Forelimb muscle (tissue), 1 donor: ENCODE results near the gene GHITM. TPM values are rescaled to one million over a fixed set of nuclear protein-coding genes. Genes with fewer than 3 reads are reported as not detected.
"Not testable (repeated sequence)": the region's sequence is repeated elsewhere in the genome, so short reads cannot be mapped to it uniquely, and the experiment has no call there.

Experiments used
- DNase-seq: peaks from one replicate; pipeline ENCODE4 v3.0.0-alpha.2; 2013; ENCODE audit warnings: low read depth
- polyA plus RNA-seq: library from polyadenylated mRNA; unstranded; fragments of 120-200 nt; gene quantifications from one replicate; pipeline ENCODE4 v1.2.1, GENCODE V29; 2013; ENCODE audit not compliant: insufficient read length

The GHITM gene, protein sequence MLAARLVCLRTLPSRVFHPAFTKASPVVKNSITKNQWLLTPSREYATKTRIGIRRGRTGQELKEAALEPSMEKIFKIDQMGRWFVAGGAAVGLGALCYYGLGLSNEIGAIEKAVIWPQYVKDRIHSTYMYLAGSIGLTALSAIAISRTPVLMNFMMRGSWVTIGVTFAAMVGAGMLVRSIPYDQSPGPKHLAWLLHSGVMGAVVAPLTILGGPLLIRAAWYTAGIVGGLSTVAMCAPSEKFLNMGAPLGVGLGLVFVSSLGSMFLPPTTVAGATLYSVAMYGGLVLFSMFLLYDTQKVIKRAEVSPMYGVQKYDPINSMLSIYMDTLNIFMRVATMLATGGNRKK
- 114 TPM for polyA plus RNA-seq

DNA sequence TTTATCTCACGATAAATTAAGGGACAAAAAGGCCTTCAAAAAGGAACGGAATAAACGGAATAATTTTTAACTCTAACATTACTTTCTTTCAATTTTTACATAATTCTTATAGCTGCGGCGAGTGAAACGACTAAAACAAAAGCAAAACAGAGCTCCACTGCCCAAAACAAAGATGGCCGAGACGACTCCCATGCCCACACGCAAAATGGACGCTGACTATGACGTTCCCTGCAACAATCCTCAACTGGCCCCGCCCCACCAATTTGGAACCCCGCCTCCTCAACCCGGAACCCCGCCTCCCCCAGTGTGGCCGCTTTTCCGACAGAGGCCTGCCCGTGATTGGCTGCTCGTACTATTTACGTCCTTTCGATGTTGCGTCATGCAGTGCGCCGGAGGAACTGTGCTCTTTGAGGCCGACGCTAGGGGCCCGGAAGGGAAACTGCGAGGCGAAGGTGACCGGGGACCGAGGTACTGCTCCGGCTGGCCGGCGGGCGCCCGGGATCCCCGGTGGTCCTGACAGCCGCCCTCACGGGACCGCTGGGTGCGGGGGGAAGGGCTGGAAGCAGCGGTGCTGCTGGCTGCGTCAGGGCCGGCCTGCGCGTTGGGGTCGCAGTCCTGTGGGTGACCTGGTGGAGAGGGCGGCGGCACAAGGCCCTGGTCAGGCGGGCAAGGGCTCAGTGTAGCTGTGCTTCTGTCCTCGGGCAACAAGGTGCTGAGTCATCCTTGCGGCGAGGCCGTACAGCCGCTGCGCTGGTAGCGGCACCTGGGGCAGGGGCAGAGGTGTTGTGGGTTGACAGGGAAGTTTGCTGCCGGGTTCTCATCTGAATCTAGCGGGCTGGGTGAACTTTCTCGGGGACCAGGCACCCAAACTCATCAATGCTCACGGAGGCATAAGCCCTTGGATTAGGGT lies at the start of gene GHITM:
TSS of gene GHITM (plus strand) at position 384 of the 910 bp plus-strand sequence. CDS start 1,992 bp downstream, outside the sequence.
- peak; percentile 93 for DNase-seq

- DNase-seq = no peak
These were observed 43.4 kb upstream of the GHITM start for GRCh38 chr10:84095811-84096497.

GRCh38 chr10:84097787-84098353 lies 41.4 kb upstream of the GHITM start:
- no peak for DNase-seq

DNA sequence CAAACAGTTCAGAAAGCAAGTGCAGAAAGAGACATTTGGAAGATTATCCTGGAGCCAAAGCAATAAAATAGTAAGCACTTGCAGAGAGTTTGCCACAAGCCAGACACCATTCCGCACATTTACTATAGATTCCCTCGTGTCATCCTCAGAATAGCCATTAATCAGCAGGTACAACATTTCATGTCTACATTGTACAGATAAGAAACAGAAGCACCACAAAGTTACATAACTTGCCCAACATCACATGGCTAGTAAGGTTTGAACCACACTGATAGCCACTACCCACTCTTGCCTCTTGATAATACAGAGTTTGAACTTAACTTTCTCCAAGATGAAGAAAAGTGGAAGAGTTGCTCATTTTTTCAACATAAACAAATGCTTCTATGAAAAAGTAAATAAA lies 40.6 kb upstream of the GHITM start:
- DNase-seq = no peak

DNA sequence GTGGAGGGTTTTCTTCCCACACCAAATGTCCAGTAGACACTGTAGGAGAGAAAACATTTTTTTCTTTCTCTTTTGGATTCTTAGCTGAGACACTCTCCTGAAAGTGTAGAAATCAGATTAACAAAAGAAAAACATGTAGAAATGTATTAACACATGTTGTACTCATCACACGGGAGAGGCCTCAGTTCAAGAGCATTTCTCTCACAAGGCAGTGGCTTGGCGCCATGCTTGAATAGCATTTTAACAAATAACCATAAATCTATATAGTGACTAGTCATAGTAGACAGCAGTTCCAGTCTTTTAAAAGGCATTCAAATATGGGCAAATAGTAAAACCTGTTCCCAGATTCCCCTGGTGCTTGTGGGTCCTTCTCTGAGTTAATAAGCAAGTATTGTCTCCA lies 38.3 kb upstream of the GHITM start:
- no peak for DNase-seq

GRCh38 chr10:84108797-84109196 lies 30.5 kb upstream of the GHITM start:
- no peak for DNase-seq

DNA sequence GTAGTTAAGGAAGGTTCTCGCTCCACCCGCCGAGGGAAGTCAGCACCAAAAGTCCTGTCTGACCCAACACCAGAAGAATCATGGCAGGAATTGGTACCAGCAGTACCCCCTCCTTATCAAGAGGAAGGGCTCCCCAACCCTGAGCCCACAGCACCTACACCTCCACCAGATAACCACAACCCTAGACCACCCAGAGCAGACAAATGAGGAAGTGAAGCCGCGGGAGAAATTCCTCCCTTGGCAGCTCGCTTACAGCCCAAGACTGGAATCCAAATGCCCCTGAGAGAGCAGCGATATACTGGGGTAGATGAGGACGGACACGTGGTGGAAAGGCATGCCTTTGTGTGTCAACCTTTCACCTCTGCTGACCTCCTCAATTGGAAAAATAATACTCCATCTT lies 29.5 kb upstream of the GHITM start:
- not testable (repeated sequence) for DNase-seq

DNA sequence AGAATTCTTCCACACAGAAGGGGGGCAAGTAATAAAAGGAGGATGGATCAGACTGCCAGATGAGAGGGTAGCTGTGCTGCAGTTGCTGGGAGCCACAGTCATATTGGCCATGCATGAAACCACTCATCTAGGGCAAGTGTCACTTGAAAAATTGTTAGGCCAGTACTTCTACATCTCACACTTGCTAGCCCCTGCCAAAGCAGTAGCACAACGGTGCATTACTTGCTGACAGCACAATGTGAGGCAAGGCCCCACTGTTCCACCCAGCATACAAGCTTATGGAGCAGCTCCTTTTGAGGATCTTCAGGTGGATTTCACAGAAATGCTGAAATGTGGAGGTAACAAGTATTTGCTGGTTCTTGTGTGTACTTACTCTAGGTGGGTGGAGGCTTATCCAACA lies 25.8 kb upstream of the GHITM start:
- DNase-seq = not testable (repeated sequence)

DNA sequence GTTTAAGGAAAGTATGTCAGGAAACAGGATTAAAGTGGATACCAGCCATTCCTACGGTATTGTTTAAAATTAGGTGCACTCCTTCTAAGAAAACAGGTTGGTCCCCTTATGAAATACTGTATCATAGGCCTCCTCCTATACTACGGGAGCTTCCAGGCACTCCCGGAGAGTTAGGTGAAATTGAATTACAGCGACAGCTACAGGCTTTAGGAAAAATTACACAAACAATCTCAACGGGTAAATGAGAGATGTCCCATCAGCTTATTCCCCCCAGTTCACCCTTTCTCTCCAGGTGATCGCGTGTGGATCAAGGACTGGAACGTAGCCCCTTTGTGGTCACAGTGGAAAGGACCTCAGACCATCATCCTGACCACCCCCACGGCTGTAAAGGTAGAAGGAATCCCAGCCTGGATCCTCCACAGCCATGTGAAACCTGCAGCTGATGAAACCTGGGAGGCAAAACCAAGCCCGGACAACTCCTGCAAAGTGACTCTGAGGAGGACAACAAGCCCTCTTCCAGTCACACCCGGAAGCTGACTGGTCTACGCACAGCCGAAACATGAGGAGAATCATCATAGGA lies 25.1 kb upstream of the GHITM start:
- DNase-seq = no peak

DNA sequence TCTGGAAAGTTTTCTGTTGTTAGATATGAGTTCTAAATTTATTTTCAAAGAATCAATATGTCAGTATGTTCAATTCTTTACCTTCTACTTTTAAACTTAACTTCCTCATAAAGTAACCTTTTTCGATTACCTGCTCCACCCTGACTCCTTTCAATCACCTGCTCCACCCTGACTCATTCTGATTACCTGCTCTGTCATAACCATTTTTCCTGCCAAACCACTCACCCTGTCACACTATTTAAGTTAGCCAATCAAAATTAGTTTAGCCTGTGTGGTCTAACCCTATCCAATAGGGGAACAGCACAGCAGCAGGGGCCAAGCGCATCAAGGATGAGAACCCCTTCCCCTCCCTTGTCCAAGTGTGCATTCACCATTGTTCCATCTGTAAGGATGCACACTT lies 22.1 kb upstream of the GHITM start:
- not testable (repeated sequence) for DNase-seq

GRCh38 chr10:84117686-84118394 lies 21.5 kb upstream of the GHITM start:
- no peak for DNase-seq

GRCh38 chr10:84118395-84119006 lies 20.8 kb upstream of the GHITM start:
- no peak for DNase-seq

GRCh38 chr10:84123362-84123761 lies 15.9 kb upstream of the GHITM start:
- no peak for DNase-seq

- not testable (repeated sequence) for DNase-seq
These were observed 13.2 kb upstream of the GHITM start for GRCh38 chr10:84125910-84126784.

DNA sequence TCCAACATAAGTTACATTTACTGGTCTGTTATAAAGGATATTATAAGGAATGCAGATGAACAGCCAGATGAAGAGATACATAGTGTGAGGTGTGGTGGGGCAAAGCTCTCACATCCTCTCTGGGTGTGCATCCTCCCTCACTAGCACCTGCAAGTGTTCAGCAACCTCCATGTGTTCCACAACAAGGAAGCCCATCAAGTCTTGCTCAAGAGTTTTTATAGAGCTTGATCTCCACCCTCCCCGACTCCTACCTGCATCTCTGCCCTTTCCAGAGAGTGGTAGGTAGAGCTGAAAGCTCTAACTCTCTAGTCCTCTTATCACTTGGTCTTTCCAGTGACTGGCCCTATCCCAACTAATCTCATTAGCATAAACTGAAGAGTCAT lies 12.5 kb upstream of the GHITM start:
- no peak for DNase-seq

DNA sequence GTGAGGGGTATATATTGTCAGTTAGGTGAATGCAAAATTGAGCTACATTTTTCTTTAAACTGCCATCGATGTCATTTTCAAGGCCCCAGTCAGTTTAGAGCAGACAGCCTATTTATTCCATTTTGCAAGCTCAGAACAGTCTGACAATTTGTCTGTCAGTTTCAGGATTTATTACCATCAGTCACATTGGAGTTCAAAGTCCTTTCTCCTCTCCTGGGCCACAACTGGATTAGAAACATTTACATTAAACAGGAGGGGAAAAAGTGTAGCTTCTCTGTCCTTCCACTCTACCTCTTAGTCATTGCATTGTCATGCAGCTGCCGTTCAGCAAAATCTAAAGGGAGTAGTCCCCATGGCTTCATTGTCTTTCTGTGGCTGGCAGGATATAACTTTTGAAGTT lies 3.5 kb upstream of the GHITM start:
- no peak for DNase-seq

- no peak for DNase-seq
These were observed 1.5 kb upstream of the GHITM start for GRCh38 chr10:84137811-84138210.

- no peak for DNase-seq
These were observed 707 bp upstream of the GHITM start for GRCh38 chr10:84138478-84139125.

- DNase-seq = no peak
These were observed 699 bp downstream of the GHITM start for GRCh38 chr10:84140036-84140379.
